Measurements from ENCODE around the gene DIABLO. TPM values are rescaled to one million over a fixed set of nuclear protein-coding genes. Genes with fewer than 3 reads are reported as not detected.

Gene DIABLO
- total and polyA plus RNA-seq, 9 of the 15 experiments (the other 6 are each of a cell fraction or from before 2014, with no cell fraction given), result 37.3 to 101 (median 80.1) TPM

- no peak for TF ChIP-seq TEAD2 (tag; IDR thresholded peaks at IDR 0.05)
- TF ChIP-seq MCM5 (IDR thresholded peaks at IDR 0.05; ENCODE audit: low read depth), result no peak
- no peak for TF ChIP-seq ZKSCAN8 (CRISPR knock-in tag; IDR thresholded peaks at IDR 0.05)
- TF ChIP-seq HNRNPK (IDR thresholded peaks at IDR 0.05; ENCODE audit: low read depth, low read length, poor library complexity, severe bottlenecking), result no peak
- TF ChIP-seq SETDB1 (IDR thresholded peaks at IDR 0.05; ENCODE audit: low read length), result no peak
- TF ChIP-seq MAX (CRISPR knock-in tag; IDR thresholded peaks at IDR 0.05), result no peak
- no peak for TF ChIP-seq BCL6 (CRISPR knock-in tag; IDR thresholded peaks at IDR 0.05)
- no peak for TF ChIP-seq RAD21 (CRISPR knock-in tag; conservative IDR thresholded peaks at IDR 0.05 in 1 of 2, IDR thresholded peaks at IDR 0.05 in 1 of 2)
- TF ChIP-seq ARNT (IDR thresholded peaks at IDR 0.05), result no peak
- TF ChIP-seq CBX5 (IDR thresholded peaks at IDR 0.05; ENCODE audit: borderline replicate concordance, low read depth), result no peak
- no peak for TF ChIP-seq DLX4 (CRISPR knock-in tag; IDR thresholded peaks at IDR 0.05)
- no peak for TF ChIP-seq BRF1 (IDR thresholded peaks at IDR 0.05; ENCODE audit: borderline replicate concordance, extremely low read depth, insufficient read length)
- TF ChIP-seq ZSCAN32 (CRISPR knock-in tag; IDR thresholded peaks at IDR 0.05), result no peak
- TF ChIP-seq ARID4B (CRISPR knock-in tag; IDR thresholded peaks at IDR 0.05), result no peak
- Histone ChIP-seq H3K27ac (ENCODE audit: extremely low read depth, low read depth, low read length) (no peak overlapping the region), H3K4me3 (no peak overlapping the region), H2AFZ (ENCODE audit: low read depth, low read length) (no peak overlapping the region), H3K4me2 (ENCODE audit: insufficient read depth, low read length) (no peak overlapping the region), H3K9me3 (replicated peaks; ENCODE audit: control insufficient read depth, insufficient read depth, low read depth, low read length) (no peaks in the 10 kb centered on the region), H3K9me1 (ENCODE audit: control insufficient read depth, insufficient read depth, low read length) (no peaks in the 10 kb centered on the region), H3K9ac (ENCODE audit: insufficient read depth in 1 of 2, low read depth in 2 of 2, low read length in 2 of 2) (0 out of 4 replicates have a peak overlapping the region, but pooled peaks of 1 of the 2 experiments have one; percentile 14), H4K20me1 (replicated peaks; ENCODE audit: control insufficient read depth, insufficient read depth, low read length) (no peaks in the 10 kb centered on the region; the same call in 1 of the 2 replicates), H3K4me1 (replicated peaks in 1 of 2; ENCODE audit: control insufficient read depth in 2 of 2, insufficient read depth in 2 of 2, low read length in 2 of 2) (peaks cover 7 to 41% of the 10 kb centered on the region in 2 experiments; a peak in 3 of 5 replicates), H3K36me3 (ENCODE audit: control insufficient read depth, insufficient read depth, low read length) (peaks cover 48% of the 10 kb centered on the region), H3K27me3 (ENCODE audit: control insufficient read depth in 2 of 2, insufficient read depth in 2 of 2, low read length in 2 of 2) (no peaks in the 10 kb centered on the region), H3K79me2 (ENCODE audit: control insufficient read depth, insufficient read depth, low read length) (no peaks in the 10 kb centered on the region)
- DNase-seq (ENCODE audit: extremely low read depth in 1 of 4, low spot score in 3 of 4) (no peak), FAIRE-seq (no peak), ATAC-seq (no peak)
- in situ Hi-C loops (cut with MboI), result no loop called here
- ChIA-PET CTCF (ENCODE audit: low intra/inter-chr PET ratio) (no interaction called here), POLR2A (interaction anchor here (11.2 kb wide), 1 partner anchor 15 kb away, joined by 149 read pairs; the partner anchor contains the start of gene DIABLO)
- intact Hi-C loops (cut with micrococcal nuclease), result no loop called here
- 85% methylated on average over 8 of the region's 8 CpGs for WGBS (ENCODE audit: insufficient coverage, low coverage, missing lambda C conversion rate)
- no TSS peak for BruUV-seq (replicated peaks)
These were observed 18.5 kb downstream of the DIABLO start for GRCh38 chr12:122207391-122207790.
